Measurements from ENCODE around the gene CFP.

GRCh38 chrX:47649271-47649670 is 19.5 kb upstream of the CFP start:
- TF ChIP-seq CTCF (IDR thresholded peaks at IDR 0.05) (no peak), POLR2A (IDR thresholded peaks at IDR 0.05) (no peak)

Data from esophagus squamous epithelium (tissue), 4 donors.